Measurements from ENCODE around the gene ITGA8.

ITGA8 gene

DNA sequence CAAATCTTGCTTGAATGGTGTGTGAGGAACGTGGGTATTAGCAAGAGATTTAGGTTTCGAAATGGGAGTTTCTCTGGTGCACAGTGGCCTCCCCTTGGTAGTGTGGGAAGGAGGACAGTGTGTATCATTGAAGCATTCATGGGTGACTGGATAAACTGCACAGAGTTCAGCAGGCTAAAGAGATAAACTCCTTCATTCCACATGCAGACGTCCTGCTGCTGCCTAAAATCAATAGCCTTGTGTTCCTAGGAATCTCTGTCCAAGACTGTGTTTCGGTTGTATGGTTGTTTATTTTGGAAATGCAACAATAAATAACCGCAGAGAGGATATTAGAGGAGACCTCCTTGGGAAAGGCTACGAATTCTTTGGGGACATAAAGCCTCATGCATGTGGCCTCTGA, 247.7 kb downstream of the ITGA8 start:
- DNase-seq (ENCODE audit: low read depth in 4 of 4, low spot score in 1 of 4): no peak

DNA sequence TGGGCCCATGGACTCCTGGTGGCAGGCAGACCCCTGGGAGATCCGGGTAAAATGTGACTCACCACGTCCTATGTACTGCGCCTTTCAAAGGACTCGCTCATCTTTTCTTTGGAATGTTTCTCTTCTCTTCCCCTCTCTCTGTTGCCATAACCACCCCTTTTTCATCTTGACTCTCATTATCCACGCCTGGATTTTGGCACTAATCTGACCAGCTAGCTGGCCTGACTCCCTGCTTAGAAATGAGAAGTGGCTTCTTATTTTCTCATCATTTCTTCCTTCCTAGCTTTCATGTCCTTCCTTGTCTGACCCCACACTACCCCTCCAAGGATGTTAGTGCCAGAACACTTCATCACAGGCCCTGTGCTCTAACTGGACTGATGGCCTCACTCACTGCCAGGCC, 250.6 kb downstream of the ITGA8 start:
- DNase-seq (ENCODE audit: low read depth in 4 of 4, low spot score in 1 of 4): no peak

DNA sequence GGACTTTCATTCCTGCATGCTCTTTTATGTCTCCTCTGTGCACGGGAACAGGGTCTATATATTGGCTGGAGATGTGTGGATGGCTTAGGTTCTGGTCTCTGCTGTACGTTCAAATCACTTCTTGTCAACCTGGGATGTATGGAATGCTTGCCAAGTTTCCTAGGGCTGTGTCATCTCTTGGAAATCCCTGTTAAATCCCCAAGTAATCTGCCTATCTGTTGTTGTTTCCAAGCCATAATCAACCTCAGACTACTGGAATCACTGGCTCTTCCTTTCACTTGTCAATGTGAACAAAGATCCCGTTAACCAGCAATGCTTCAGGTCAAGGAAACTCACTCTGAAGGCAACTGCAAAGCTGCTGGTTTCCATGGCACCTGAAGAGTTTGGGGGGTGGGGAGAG, 255.3 kb downstream of the ITGA8 start:
- DNase-seq (ENCODE audit: low read depth in 4 of 4, low spot score in 1 of 4): no peak
